Keratinocyte (primary cell): Measurements from ENCODE around the gene YTHDF2. TPM values are rescaled to one million over a fixed set of nuclear protein-coding genes. Genes with fewer than 3 reads are reported as not detected.

Experiments used
- DNase-seq: peaks from one replicate; pipeline ENCODE4 v3.0.0-alpha.2; 2011; ENCODE audit warnings: low read depth, missing footprints, low spot score
- FAIRE-seq: peaks from 2 replicates; lab custom pipeline; 2011; peaks lifted over from hg19 to GRCh38; lab: Jason Lieb, UNC
- H2AFZ ChIP-seq: 2 replicates; pipeline ENCODE4 v1.6.0; 2012; ENCODE audit warnings: low read length, control low read depth, inconsistent platforms; ENCODE audit not compliant: control insufficient read depth
- H3K27ac ChIP-seq: 2 replicates; pipeline ENCODE4 v1.5.1; 2011; ENCODE audit warnings: low read length; ENCODE audit not compliant: control insufficient read depth, insufficient read depth
- H3K27me3 ChIP-seq: 3 replicates; pipeline ENCODE4 v1.6.0; 2011; ENCODE audit warnings: low read length; ENCODE audit not compliant: control insufficient read depth, insufficient read depth; ENCODE audit errors: extremely low read depth
- H3K36me3 ChIP-seq, 2 experiments: 2 replicates in 1 of 2; 3 replicates in 1 of 2; pipeline ENCODE4 v1.5.1; 2011; ENCODE audit warnings: low read length in 2 of 2, mild to moderate bottlenecking in 1 of 2; ENCODE audit not compliant: control insufficient read depth in 2 of 2, insufficient read depth in 2 of 2; ENCODE audit errors: extremely low read depth in 1 of 2
- H3K4me1 ChIP-seq: 3 replicates; pipeline ENCODE4 v1.5.1; 2011; ENCODE audit warnings: low read length; ENCODE audit not compliant: control insufficient read depth, insufficient read depth; ENCODE audit errors: extremely low read depth
- H3K4me2 ChIP-seq: 3 replicates; pipeline ENCODE4 v1.6.0; 2011; ENCODE audit warnings: low read depth, low read length; ENCODE audit not compliant: control insufficient read depth, insufficient read depth; ENCODE audit errors: extremely low read depth
- H3K4me3 ChIP-seq, 3 experiments: fragments of 200-600 bp in 1 of 3; sonication (generic) in 1 of 3; 2 replicates in 2 of 3; 3 replicates in 1 of 3; pipeline ENCODE4 v1.5.1; 2011 to 2016; ENCODE audit warnings: low read length in 3 of 3, mild to moderate bottlenecking in 3 of 3, control low read depth in 2 of 3, inconsistent platforms in 1 of 3, low read depth in 1 of 3, mixed read lengths in 1 of 3, mixed run types in 1 of 3, moderate library complexity in 1 of 3; ENCODE audit not compliant: control insufficient read depth in 2 of 3, insufficient read depth in 2 of 3; ENCODE audit errors: extremely low read depth in 1 of 3
- H3K79me2 ChIP-seq: 2 replicates; pipeline ENCODE4 v1.6.0; 2012; ENCODE audit warnings: low read length; ENCODE audit not compliant: control insufficient read depth, insufficient read depth
- H3K9ac ChIP-seq: 3 replicates; pipeline ENCODE4 v1.6.0; 2011; ENCODE audit warnings: low read length; ENCODE audit not compliant: control insufficient read depth, insufficient read depth; ENCODE audit errors: extremely low read depth
- H3K9me1 ChIP-seq: 3 replicates; pipeline ENCODE4 v1.6.0; 2011; ENCODE audit warnings: low read length; ENCODE audit not compliant: control insufficient read depth, insufficient read depth; ENCODE audit errors: extremely low read depth
- H3K9me3 ChIP-seq: 2 replicates; pipeline ENCODE4 v1.5.1; 2012; ENCODE audit warnings: low read depth, low read length; ENCODE audit not compliant: control insufficient read depth
- H4K20me1 ChIP-seq: 3 replicates; pipeline ENCODE4 v1.6.0; 2011; ENCODE audit warnings: low read length; ENCODE audit not compliant: control insufficient read depth, insufficient read depth; ENCODE audit errors: extremely low read depth
- CTCF ChIP-seq, 3 experiments: IDR thresholded peaks in 1 of 3; conservative IDR thresholded peaks in 1 of 3; optimal IDR thresholded peaks in 1 of 3; 2 replicates in 2 of 3; 3 replicates in 1 of 3; pipeline versions ENCODE3 to v1.5.1; 2011; ENCODE audit warnings: low read length in 3 of 3, mild to moderate bottlenecking in 3 of 3, moderate library complexity in 2 of 3, control low read depth in 1 of 3, inconsistent platforms in 1 of 3; ENCODE audit not compliant: insufficient read depth in 2 of 3; ENCODE audit errors: extremely low read depth in 1 of 3
- EZH2 ChIP-seq: IDR thresholded peaks from one replicate; pipeline ENCODE4 v1.6.1; 2012; ENCODE audit warnings: inconsistent platforms, mild to moderate bottlenecking, low read length, moderate library complexity
- dilution Hi-C: fragments of 300-500 bp; cut with MboI; formaldehyde crosslinking; loops from one replicate; pipeline ENCODE4 v1.7.0; 2020; ENCODE audit warnings: low sequenced_read_pairs; ENCODE audit not compliant: extremely low pct_ligation_motif_present
- polyA plus RNA-seq, 5 experiments: library from polyadenylated mRNA; depleted of rRNA in 3 of 5; stranded (reverse) in 3 of 5; stranded (forward) in 1 of 5; unstranded in 1 of 5; fragments of >200 nt; gene quantifications; 1 replicate in 1 of 5; 2 replicates in 3 of 5; 3 replicates in 1 of 5; pipeline versions ENCODE4 v1.2.1 to v1.2.3, GENCODE V29; 2011 to 2012; ENCODE audit warnings: missing spikeins in 2 of 5, low read depth in 1 of 5, low replicate concordance in 1 of 5

Gene YTHDF2
- polyA plus RNA-seq, 1 donor (not counting 4 experiments of a cell fraction or from before 2014, with no cell fraction given): 88.0 TPM

GRCh38 chr1:28796352-28797211, 59.8 kb downstream of the YTHDF2 start:
- Histone ChIP-seq H3K9ac (no peak overlapping the region), H3K27ac (no peak overlapping the region), H3K27me3 (no peaks in the 10 kb centered on the region), H3K4me2 (no peak overlapping the region), H3K79me2 (no peaks in the 10 kb centered on the region), H2AFZ (no peak overlapping the region), H4K20me1 (no peaks in the 10 kb centered on the region), H3K36me3 (no peaks in the 10 kb centered on the region), H3K9me1 (no peaks in the 10 kb centered on the region), H3K9me3 (no peaks in the 10 kb centered on the region), H3K4me3 (no peak overlapping the region), H3K4me1 (no peaks in the 10 kb centered on the region)
- FAIRE-seq (no peak), DNase-seq (no peak)
- dilution Hi-C loops: loop anchor here (10.0 kb wide), 1 partner anchor 48 kb away; no protein-coding TSS in a partner anchor
- TF ChIP-seq CTCF (optimal IDR thresholded peaks at IDR 0.05 in 1 of 3, IDR thresholded peaks at IDR 0.05 in 1 of 3, conservative IDR thresholded peaks at IDR 0.05 in 1 of 3; ENCODE audit: extremely low read depth in 1 of 3, insufficient read depth in 2 of 3, low read length in 3 of 3): no peak
- no peak for TF ChIP-seq EZH2

GRCh38 chr1:28800324-28800723, 63.6 kb downstream of the YTHDF2 start:
- no peaks in the 10 kb centered on the region for H3K27me3 ChIP-seq
- TF ChIP-seq CTCF (optimal IDR thresholded peaks at IDR 0.05 in 1 of 3, IDR thresholded peaks at IDR 0.05 in 1 of 3, conservative IDR thresholded peaks at IDR 0.05 in 1 of 3; ENCODE audit: extremely low read depth in 1 of 3, insufficient read depth in 2 of 3, low read length in 3 of 3) (no peak), EZH2 (no peak)
- no peak overlapping the region for H3K27ac ChIP-seq
- H4K20me1 ChIP-seq: no peaks in the 10 kb centered on the region
- H3K4me2 ChIP-seq: no peak overlapping the region
- H3K9me1 ChIP-seq: no peaks in the 10 kb centered on the region
- no peak overlapping the region for H3K4me3 ChIP-seq
- dilution Hi-C loops: no loop called here
- H3K79me2 ChIP-seq: no peaks in the 10 kb centered on the region
- no peak overlapping the region for H3K9ac ChIP-seq
- H3K4me1 ChIP-seq: peaks cover 6% of the 10 kb centered on the region
- DNase-seq (no peak), FAIRE-seq (no peak)
- H2AFZ ChIP-seq: no peak overlapping the region
- H3K36me3 ChIP-seq: no peaks in the 10 kb centered on the region
- H3K9me3 ChIP-seq: peaks cover 1% of the 10 kb centered on the region
